HL-60 (cell line): ENCODE results near the gene CCDC38.

ENCODE experiments used
- POLR2AphosphoS5 ChIP-seq: IDR thresholded peaks from 2 replicates; pipeline ENCODE4 v1.6.1; 2012; ENCODE audit warnings: low read depth
- TF ChIP-seq, protein P1 (sequence below): IDR thresholded peaks from one replicate; pipeline ENCODE4 v1.5.1; 2011; ENCODE audit warnings: low read length, control low read depth, inconsistent platforms; ENCODE audit not compliant: insufficient read depth

DNA sequence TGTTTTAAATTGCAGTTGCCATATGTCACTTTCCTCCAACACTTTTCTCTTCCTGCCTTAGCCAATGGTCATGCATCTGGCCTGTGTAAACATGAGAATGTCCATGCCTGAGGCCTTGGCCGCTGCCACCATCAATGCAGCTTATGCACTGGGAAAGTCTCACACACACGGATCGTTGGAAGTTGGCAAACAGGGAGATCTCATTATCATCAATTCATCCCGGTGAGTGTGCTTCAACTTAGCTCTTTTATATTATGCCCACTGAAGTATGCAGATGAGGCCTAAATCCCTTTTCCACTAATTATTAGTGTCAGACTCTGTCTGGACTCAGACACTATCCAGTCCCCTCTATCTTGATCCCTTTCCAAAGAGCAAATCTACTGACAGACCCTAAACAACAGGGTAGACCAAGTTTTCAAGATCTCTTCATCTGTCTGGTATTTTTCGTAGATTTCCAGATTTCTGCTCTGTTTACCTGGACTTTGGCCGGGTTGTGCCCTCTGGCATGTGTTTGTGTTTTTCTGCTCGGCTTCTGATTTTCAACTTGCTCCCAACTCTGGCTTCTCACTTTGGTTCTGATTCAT, 24.0 kb upstream of the CCDC38 start:
- TF ChIP-seq, protein P1, sequence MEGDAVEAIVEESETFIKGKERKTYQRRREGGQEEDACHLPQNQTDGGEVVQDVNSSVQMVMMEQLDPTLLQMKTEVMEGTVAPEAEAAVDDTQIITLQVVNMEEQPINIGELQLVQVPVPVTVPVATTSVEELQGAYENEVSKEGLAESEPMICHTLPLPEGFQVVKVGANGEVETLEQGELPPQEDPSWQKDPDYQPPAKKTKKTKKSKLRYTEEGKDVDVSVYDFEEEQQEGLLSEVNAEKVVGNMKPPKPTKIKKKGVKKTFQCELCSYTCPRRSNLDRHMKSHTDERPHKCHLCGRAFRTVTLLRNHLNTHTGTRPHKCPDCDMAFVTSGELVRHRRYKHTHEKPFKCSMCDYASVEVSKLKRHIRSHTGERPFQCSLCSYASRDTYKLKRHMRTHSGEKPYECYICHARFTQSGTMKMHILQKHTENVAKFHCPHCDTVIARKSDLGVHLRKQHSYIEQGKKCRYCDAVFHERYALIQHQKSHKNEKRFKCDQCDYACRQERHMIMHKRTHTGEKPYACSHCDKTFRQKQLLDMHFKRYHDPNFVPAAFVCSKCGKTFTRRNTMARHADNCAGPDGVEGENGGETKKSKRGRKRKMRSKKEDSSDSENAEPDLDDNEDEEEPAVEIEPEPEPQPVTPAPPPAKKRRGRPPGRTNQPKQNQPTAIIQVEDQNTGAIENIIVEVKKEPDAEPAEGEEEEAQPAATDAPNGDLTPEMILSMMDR = no peak
- TF ChIP-seq POLR2AphosphoS5 = no peak
